Peyer's patch (tissue), 4 donors: ENCODE results near the gene PKP2. TPM values are rescaled to one million over a fixed set of nuclear protein-coding genes. Genes with fewer than 3 reads are reported as not detected.

ENCODE experiments used
- DNase-seq, 3 donors: peaks; one replicate each; pipeline ENCODE4 v3.0.0-alpha.2; 2017 to 2019
- H3K27ac ChIP-seq, 4 donors: fragments of 200-600 bp; sonication (generic); one replicate each; pipeline ENCODE4 v1.5.1; 2016 to 2019
- H3K27me3 ChIP-seq, 2 donors: fragments of 200-600 bp; sonication (generic); one replicate each; pipeline ENCODE4 v1.5.1; 2019
- H3K36me3 ChIP-seq, 3 donors: fragments of 200-600 bp; sonication (generic); one replicate each; pipeline ENCODE4 v1.5.1; 2016 to 2019
- H3K4me1 ChIP-seq, 4 donors: fragments of 200-600 bp; sonication (generic); one replicate each; pipeline ENCODE4 v1.5.1; 2016 to 2019
- H3K4me3 ChIP-seq, 4 donors: fragments of 200-600 bp; sonication (generic); 1 replicate in 3 of 4; 2 replicates in 1 of 4; pipeline ENCODE4 v1.5.1; 2016 to 2019; ENCODE audit warnings: mild to moderate bottlenecking in 1 of 4
- H3K9me3 ChIP-seq, 4 donors: fragments of 200-600 bp; sonication (generic); one replicate each; pipeline ENCODE4 v1.5.1; 2016 to 2019; ENCODE audit warnings: mild to moderate bottlenecking in 1 of 4
- POLR2A ChIP-seq, 2 donors: fragments of 450-650 bp; IDR thresholded peaks; one replicate each; pipeline ENCODE4 v1.5.1; 2017; ENCODE audit warnings: antibody characterized with exemption in 2 of 2, mild to moderate bottlenecking in 2 of 2, moderate library complexity in 2 of 2
- total RNA-seq, 4 donors: library from RNA; depleted of rRNA; stranded (reverse); fragments of >200 nt; gene quantifications; one replicate each; pipeline ENCODE4 v1.1.0, GENCODE V29; 2016
- TF ChIP-seq, protein P1 (sequence below), 6 experiments: fragments of 450-650 bp in 4 of 6; fragments of 200-600 bp in 2 of 6; sonication (generic) in 1 of 6; IDR thresholded peaks; one replicate each; pipeline ENCODE4 v1.5.1; 2017 to 2019; ENCODE audit warnings: antibody characterized with exemption in 6 of 6, mild to moderate bottlenecking in 3 of 6, moderate library complexity in 1 of 6

Gene PKP2
- total RNA-seq, 4 donors from 2014 or later: 42.9 to 103 (median 64.8) TPM

DNA sequence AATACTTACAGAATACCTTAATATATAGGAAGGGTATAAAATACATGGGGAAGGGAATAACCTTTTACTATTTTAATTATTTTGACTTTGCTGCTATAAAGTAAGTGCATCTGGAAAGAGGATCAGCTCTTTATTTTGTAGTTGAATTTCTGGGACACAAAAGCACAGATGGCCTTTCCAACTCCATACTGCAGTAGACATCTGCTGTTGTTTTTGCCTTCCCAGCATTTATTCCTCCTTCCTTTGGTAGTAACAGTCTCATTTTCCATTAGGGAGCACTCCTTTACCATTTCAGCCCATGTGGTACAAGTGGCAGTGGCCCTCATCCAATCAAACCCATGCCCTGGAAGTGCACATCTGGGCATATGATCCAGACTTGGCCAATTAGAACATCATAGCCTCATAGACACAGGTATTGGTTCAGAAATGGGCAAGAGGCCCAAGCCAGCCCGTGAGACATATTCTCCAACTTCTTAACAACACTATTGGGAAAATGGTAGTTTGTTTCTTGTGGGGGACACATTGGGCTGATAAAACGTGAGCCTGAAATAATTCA lies 76.1 kb downstream of the PKP2 start:
- TF ChIP-seq, protein P1, sequence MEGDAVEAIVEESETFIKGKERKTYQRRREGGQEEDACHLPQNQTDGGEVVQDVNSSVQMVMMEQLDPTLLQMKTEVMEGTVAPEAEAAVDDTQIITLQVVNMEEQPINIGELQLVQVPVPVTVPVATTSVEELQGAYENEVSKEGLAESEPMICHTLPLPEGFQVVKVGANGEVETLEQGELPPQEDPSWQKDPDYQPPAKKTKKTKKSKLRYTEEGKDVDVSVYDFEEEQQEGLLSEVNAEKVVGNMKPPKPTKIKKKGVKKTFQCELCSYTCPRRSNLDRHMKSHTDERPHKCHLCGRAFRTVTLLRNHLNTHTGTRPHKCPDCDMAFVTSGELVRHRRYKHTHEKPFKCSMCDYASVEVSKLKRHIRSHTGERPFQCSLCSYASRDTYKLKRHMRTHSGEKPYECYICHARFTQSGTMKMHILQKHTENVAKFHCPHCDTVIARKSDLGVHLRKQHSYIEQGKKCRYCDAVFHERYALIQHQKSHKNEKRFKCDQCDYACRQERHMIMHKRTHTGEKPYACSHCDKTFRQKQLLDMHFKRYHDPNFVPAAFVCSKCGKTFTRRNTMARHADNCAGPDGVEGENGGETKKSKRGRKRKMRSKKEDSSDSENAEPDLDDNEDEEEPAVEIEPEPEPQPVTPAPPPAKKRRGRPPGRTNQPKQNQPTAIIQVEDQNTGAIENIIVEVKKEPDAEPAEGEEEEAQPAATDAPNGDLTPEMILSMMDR (IDR thresholded peaks at IDR 0.05): no peak
- no peak for TF ChIP-seq POLR2A (IDR thresholded peaks at IDR 0.05)
- Histone ChIP-seq H3K9me3 (no peaks in the 10 kb centered on the region), H3K4me3 (no peak overlapping the region), H3K27me3 (no peaks in the 10 kb centered on the region), H3K27ac (no peak overlapping the region), H3K36me3 (peaks cover 0 to 32% (median 0%) of the 10 kb centered on the region in 3 donors), H3K4me1 (no peaks in the 10 kb centered on the region)
- no peak for DNase-seq

DNA sequence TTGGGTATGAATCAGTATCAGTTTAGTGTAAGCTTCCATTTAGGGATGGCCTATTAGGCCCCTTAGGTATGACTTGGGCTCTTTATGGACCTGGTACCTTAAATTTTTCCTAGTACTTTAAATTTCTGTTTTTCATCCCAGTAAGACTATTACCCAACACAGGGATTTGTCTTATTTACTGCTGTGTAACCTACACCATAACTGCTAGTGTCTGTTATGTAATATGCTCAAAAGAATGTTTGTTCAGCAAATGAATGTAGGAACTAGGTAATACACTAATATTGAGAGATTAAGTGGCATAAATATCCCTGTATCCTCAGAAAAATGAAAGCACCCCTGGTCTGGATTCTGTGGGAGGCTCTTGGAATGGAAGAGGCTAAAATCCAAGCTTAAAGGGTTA lies 77.2 kb downstream of the PKP2 start:
- Histone ChIP-seq H3K4me1 (no peaks in the 10 kb centered on the region), H3K9me3 (no peaks in the 10 kb centered on the region), H3K27me3 (no peaks in the 10 kb centered on the region), H3K36me3 (peaks cover 0 to 32% (median 0%) of the 10 kb centered on the region in 3 donors), H3K4me3 (no peak overlapping the region), H3K27ac (no peak overlapping the region)
- TF ChIP-seq, protein P1 (IDR thresholded peaks at IDR 0.05): no peak
- TF ChIP-seq POLR2A (IDR thresholded peaks at IDR 0.05): no peak
- no peak for DNase-seq

DNA sequence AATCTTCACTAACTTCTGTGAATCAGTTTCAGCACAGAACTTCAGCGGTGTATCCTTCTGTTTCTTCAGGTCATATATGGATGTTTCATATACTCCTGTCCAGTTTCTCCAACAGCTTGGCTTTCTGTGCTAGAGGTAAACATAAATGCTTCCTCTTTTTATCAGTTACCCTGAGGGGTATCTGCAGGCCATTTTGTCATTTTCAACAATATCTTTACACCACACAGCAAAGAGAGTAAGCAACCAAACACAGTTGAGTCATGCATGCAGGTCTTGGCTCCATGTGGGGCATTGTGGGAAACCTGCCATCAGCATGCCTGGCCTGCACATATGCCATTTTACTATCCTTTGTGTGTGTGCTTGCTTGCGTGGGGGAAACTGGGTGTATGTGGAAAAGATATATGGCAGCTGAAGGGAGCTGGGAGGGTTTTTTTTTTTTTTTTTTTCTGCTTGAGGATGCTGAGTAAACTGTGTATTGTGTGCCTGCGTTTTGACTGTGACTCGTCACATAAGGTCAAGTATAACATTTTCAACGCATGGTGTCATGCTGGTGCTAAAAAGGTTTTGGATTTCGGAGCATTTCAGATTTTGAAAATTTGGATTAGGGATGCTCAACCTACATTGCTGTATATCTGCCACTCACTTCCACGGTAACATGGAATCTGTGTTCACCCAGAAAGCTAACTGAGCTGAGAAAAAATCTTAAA lies 84.7 kb downstream of the PKP2 start:
- no peak overlapping the region for H3K4me3 ChIP-seq
- TF ChIP-seq, protein P1 (IDR thresholded peaks at IDR 0.05): no peak
- no peak for TF ChIP-seq POLR2A (IDR thresholded peaks at IDR 0.05)
- H3K9me3 ChIP-seq: peaks cover 0 to 3% (median 0%) of the 10 kb centered on the region in 4 donors
- H3K27ac ChIP-seq: no peak overlapping the region
- no peak for DNase-seq
- no peaks in the 10 kb centered on the region for H3K27me3 ChIP-seq
- H3K36me3 ChIP-seq: peaks cover 0 to 14% (median 0%) of the 10 kb centered on the region in 3 donors
- H3K4me1 ChIP-seq: no peaks in the 10 kb centered on the region

DNA sequence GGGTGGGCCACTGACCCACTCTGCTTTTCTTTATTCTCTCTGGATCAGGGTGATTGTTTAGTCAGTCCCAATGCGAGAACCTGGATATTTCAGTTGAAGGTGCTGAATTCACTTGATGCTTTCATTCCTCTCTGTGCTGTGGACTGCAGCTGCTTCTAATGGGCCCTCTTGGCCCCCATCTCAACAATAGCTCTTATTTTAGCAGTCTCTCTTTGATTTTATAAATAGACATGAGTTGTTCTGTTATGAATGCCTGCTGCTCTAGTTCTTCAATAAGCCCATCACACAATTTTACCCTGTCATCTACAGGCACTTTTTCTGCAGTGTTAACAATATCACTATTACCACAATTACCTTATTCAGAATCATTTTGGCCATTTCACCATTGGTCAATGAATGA lies 86.7 kb downstream of the PKP2 start:
- TF ChIP-seq, protein P1 (IDR thresholded peaks at IDR 0.05): no peak
- TF ChIP-seq POLR2A (IDR thresholded peaks at IDR 0.05): no peak
- Histone ChIP-seq H3K27me3 (no peaks in the 10 kb centered on the region), H3K27ac (no peak overlapping the region), H3K9me3 (peaks cover 0 to 5% (median 0%) of the 10 kb centered on the region in 4 donors), H3K36me3 (peaks cover 0 to 14% (median 0%) of the 10 kb centered on the region in 3 donors), H3K4me1 (no peaks in the 10 kb centered on the region), H3K4me3 (no peak overlapping the region)
- no peak for DNase-seq

DNA sequence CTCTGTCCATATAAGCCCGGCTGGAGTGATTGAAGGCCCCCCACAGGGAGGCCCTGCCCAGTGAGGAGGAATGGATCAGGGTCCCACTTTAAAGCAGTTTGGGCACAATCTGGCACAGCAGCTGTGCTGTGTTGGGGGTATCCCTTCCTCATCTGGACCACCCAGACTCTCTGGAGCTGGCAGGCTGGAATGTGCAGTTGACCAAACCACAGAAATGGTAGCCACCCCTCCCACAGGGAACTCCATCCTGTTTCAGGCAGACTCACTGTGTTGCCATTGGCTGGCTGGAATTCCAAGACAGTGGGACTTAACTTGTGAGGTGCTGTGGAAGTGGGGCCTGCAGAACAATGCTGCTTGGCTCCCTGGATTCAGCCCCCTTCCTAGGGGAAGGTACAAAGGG lies 87.4 kb downstream of the PKP2 start:
- peaks cover 0 to 5% (median 0%) of the 10 kb centered on the region in 4 donors for H3K9me3 ChIP-seq
- H3K36me3 ChIP-seq: peaks cover 0 to 14% (median 0%) of the 10 kb centered on the region in 3 donors
- H3K27ac ChIP-seq: no peak overlapping the region
- no peak for DNase-seq
- H3K27me3 ChIP-seq: no peaks in the 10 kb centered on the region
- TF ChIP-seq, protein P1 (IDR thresholded peaks at IDR 0.05): no peak
- no peak for TF ChIP-seq POLR2A (IDR thresholded peaks at IDR 0.05)
- no peak overlapping the region for H3K4me3 ChIP-seq
- no peaks in the 10 kb centered on the region for H3K4me1 ChIP-seq
